NCI-H1092 treated with DMSO at 0.1 percent for 48 hours (cell line): ENCODE measurements around the gene WIPF1.

Experiments
- DNase-seq: peaks from one replicate; lab custom pipeline; 2025; lab: John Stamatoyannopoulos, UW

Gene WIPF1

DNA sequence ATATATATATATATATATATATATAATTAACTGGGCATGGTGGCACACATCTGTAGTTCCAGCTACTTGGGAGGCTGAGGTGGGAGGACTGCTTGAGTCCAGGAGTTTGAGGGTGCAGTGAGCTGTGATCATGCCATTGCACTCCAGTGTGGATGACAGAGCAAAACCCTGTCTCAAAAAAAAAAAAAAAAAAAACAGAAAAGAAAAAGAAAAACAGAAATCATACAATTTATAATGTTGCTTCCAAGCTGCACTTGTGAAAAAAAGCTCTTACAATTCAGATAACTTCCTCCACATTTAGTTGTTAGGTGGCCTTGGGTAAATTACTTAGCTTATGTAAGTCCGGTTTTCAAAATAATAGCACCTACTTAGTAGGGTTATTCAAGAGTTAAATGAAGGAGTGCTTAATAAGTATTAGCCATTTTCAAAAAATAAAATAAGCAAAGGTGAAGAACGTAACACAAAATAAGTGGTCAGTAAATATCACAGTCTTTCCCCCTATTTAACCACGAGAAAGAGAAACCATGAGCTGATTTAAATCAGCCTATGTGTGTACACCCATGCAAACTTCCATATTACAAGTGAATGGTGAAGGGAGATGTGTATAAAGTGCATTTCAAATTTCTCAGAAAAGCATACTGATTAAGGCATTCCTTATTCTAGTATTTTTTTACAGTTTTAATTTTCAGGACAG is 2.3 kb downstream of the WIPF1 start:
- DNase-seq, result no peak

DNA sequence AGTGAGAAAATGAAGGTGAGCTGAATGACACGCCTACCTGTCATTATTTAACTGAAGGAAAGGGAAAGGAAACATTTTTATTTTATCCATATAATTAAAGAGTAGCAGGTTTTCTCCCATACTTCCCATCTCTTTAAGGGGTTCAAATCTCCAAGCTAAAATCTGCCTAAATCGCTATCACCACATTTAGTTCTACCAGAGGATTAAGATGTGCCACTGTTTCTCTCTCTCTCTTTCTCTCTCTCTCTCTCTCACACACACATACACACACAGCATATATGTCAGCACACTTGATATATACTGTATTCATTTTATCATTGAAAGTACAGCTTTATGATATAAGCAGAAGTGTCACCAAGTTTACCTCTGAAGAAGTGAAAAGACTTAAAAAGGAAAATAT is 3.1 kb downstream of the WIPF1 start:
- no peak for DNase-seq

DNA sequence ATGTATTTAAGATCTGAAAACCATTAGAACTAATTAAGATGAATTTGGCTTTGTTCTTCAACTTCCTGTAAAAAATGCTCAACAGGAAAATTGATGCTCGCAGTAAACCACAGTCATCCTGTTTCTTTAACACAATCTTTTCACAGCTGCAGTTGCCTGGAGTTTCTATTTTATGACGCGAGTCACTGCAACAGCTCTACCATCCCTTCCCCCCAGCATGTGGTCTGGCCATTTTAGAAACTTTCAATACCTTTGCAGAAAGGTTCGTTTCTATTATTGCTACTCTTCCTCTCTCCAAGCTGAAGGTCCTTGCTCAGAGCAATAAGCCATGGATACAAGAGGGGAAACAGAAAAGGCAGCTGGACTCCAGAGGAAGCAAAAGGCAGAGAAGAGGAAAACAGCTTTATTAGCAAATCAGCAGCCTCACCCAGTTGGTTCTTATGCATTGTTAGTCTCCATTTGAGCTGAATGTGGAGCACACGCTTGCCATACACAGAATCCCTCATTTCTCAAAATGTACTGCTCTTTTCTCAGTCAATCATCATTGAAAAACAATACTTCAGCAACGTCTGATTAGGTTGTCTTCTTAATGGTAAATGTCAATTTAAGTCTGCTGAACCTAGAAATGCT is 3.9 kb downstream of the WIPF1 start:
- no peak for DNase-seq

DNA sequence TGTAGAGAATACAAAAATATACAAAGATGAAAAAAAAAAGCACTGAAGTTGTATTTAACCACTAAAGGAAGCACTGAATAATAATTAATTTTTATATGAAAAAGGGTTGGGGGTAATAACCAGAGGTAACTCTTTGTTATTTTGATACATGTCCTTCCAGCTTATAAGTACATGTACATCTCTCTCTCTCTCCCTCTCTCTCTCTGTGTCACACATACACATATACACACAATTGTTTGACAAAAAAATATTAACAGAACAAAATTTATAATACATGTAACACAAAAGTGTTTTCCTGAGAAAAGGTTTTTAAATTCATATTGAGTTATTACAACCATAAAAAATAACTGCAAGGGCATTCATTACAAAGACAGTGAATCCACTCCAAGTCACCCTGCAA is 4.6 kb downstream of the WIPF1 start:
- DNase-seq, result no peak

DNA sequence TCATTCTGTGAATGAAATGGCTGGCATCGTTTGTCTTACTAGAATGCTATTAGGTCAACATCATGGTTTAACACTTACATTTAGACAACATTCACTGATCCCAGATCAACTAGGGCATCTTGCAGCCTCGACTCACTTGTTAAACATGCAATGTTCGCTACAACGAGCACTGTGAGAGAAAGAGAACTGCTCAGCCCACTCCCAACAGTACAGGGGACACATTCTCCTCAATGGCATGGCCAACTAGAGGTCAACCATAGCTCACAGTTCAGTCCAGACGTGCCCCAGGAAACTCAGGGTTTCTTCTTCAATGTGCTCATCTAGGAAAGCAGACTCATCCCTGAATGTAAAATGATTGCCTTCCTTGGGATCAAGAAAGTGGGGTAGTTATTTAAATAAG is 5.9 kb downstream of the WIPF1 start:
- DNase-seq, result no peak

DNA sequence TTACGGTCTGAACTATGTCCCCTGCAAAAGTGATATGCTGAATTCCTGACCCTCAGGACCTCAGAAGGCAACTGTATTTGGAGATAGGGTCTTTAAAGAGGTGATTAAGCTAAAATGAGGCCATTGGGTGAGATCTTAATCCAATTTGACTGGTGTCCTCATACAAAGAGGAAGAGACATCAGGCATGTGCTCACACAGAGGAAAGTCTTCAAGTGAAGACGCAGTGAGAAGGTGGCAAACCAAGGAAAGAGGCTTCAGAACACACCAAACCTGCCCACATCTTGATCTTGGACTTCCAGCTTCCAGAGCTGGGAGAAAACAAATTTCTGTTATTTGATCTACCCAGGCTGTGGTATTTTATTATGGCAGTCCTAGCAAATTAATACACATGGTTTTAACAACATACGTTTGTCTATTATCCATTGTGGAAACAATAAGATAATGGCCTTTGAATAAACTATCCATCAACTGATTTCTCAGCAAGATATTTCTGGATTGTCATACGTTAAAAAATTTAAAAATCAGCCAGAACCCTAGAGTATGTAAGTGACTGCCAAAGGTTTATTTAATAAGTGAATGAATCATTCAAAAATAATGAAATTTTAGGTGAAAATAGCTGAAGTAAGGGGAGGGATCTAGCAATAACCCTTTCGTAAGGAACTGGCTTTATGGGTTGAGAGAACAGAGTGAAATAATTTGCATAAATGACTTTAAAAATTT is 6.5 kb downstream of the WIPF1 start:
- DNase-seq, result no peak

DNA sequence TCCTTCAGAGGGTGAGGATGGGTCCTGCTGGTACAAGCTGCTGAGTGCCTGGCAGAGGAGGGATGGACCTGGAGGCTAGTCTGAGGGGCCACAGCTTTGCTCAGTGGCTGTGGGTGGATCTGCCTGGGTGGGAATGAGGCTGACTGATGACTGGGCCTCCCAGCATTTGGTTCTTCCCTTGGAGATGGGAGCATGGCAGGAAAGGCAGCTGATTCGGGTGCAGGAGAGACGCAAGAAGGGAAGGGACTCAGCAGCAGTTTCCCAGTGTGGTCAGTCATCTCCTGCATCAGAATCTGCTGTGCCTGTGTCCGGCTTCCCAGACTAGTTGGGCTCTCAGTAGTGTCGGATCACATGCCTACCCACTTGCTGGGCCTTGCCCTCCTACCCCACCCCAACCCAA is 7.3 kb downstream of the WIPF1 start:
- no peak for DNase-seq

DNA sequence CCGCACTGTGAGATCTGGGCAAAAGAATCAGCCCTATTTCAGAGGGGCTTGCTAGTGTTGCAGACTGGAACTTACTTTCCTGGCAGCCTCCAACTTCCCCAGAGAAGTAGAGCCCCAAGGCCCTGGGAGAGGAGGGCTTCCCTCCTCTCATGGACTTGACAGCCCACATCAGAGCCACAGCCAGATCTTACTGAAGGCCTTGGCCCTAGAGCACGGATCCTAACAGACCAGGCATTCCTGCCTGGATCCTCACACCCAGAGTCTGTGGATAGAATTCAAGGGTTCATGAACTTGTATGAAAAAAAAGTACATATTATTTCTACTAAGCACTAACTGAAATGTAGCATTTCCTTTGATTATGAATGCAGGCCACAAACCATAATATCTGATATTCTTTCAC is 8.3 kb downstream of the WIPF1 start:
- no peak for DNase-seq

DNA sequence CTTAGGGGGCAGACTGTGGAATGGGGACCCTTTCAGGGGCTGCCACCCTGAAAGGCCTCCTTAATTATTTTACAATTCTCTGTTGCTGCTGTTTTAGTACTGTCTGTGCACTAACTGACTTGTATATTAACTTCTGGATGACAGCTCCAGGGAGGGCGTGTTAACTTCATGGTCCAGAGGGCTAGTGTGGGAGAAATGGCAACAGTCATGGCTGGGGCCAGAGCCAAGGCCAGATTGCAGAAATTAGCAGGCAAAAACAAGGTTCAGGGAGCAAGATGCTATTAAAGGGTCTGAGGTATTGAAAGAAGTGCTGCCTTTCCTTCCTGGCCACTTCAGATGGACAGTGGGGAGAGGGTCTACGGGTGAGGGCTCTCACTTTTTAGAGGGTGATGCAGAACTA is 9.1 kb downstream of the WIPF1 start:
- no peak for DNase-seq

DNA sequence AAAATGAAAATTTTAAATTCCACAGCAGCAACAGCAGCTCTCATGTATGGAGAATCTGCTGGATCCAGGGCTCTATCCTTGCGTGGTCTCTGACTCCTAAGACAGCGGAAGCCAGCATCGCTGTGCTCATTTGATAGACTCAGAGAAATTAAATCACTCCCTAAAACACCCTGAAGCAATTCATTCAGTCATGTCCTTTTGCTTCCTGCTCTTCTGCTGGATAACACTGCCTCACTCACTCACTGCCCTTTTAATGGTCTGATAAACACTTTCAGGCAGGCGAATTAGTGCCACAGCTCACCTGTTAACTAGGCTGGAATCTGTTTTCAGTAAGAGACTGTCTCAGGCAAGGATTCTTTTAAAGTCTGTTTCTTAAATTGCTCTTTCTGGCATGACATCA is 10.0 kb downstream of the WIPF1 start:
- no peak for DNase-seq

DNA sequence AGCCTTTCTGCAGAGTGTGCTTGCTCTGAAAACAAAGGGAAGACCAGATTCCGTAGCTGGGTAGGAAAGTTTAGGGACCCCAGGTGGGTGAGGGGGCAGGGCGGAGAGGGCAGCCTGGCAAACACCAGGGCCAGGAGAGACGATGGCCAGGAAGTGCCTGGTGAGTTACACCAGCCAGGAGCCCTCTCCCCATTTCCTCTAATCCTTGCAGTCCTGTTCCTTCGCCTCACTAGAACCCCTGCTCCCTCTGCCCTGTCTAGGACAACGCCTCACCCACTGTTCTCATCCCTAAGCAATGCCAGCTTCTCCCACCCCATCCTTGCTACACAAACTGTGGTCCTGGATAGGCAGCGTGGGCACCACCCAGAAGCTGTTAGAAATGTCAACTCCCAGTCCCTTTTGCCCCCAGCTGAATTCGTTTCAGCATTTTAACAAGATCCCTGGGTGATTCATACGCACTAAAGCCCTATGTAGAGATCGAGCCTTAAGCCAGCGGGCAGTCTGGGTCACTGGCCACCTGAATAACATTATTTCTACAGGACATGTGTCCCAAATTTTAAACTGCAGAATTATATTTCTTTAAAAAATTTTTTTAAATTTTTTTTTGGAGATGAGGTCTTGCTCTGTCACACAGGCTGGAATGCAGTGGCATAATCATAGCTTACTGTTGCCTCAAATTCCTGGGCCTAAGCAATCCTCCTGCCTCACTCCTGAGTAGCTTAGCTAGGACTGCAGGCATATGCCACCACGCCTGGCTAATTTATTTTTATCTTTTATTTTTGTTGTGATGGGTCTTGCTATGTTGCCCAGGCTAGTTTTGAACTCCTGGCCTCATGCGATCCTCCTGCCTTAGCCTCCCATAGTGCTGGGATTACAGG is 10.9 kb downstream of the WIPF1 start:
- DNase-seq, result no peak

DNA sequence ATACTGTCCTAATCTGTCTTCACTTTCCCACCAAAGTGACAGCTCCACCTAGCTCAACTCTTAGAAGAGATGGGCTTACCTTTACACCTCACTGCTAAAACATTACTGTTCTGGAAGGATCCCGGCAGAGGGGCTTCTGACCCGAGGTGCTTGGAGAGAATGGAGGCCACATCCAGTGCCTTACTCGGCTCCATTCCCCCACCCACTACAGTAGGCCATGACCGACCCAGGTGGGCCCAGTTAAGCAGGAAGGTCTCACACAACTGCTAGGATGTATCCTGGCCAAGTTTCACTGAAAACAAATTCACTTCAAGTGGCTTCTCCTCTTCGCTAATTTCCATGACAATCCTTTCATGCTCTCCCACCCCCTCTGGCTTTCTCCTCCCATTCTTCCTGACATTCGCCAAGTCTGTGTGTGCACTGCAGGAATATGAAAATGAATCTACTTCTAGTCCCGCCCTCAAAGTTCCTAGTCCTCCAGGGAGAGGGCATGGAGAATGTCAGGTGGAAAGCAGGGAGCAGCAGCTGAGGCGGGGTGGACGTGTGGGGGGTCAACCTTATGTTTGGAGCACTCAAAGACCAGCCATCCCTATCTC is 11.8 kb downstream of the WIPF1 start:
- DNase-seq, result no peak

DNA sequence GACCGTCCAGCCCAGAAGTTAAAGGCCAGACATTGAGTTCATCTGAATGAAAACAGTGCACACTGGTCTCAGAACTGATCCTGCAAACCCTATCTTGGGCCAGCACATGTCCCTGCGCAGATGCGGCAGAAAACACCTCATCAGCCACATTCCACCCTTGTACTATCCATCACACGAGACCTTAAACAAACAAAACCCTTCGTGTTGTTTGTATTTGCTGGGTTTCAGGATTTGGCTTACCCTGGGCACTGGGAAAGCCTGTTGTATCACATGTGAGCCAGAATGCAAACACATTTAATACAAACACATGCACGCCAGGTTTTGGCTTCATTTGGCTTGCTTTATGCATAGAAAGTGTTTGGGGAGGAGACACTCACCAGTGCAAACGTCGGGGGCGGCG is 12.5 kb downstream of the WIPF1 start:
- DNase-seq, result peak; percentile 29

DNA sequence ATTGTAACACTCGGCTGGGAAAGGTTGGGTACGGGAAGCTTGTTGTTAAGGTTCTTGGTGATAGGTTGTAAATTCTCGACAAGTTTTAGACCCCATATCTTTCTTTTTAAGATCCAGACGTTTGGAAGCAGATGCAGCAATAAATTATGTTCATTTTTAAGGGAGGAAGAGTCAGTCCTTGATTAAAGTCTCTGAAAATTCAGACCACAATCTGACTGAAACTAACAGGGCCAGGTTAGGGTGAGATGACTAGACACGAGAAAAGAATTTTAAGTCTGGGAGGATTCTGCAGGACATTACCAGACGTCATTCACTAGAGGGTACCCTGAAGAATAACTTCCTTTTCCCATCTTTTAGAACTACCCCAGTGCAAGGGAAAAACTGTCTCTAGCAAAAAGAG is 16.1 kb downstream of the WIPF1 start:
- no peak for DNase-seq

DNA sequence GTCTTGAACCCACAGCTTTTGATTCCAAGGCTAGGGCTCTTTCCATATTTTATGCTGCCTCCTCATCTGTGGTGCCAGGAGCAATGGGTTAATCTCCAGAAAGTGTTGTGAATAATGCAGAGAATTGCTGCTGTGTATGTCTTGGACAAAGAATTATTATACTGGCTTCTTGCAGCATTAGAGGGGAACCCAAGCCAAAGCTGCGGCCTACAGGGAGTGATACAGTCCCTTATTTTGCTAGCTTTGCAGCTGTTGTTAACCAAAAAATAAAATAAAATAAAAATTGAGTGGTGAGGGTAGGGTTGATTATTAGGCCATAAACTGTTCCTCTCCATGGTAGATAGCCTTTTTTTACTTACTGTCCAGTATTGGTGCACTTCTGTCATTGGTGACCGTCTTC is 16.7 kb downstream of the WIPF1 start:
- DNase-seq, result no peak

DNA sequence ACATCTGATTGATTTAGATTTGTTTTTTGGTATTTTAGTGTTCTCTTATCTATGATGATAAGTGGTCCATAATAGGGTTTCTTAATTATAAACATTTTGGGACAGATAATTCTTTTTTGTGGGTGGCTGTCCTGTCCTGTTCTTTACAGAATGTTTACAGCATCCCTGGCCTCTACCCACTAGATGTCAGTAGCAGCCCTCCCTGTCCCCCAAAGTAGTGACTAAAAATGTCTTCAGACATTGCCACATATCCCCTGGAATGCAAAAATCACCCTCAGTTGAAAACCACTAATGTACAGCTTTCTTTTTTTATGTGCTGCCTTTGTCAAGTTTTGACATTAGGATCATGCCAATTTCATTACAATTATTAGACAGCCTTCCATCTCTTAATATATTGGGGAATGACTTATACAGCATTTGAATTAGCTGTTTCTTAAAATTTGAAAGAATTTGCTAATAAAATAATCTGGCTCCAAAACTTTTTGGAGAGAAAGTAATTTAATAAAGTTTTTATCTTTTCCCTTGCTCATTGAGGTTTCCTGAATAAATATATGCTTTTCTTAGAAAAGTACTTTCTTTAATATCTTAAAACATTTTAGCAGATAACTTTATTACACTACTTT is 19.5 kb downstream of the WIPF1 start:
- DNase-seq, result no peak

DNA sequence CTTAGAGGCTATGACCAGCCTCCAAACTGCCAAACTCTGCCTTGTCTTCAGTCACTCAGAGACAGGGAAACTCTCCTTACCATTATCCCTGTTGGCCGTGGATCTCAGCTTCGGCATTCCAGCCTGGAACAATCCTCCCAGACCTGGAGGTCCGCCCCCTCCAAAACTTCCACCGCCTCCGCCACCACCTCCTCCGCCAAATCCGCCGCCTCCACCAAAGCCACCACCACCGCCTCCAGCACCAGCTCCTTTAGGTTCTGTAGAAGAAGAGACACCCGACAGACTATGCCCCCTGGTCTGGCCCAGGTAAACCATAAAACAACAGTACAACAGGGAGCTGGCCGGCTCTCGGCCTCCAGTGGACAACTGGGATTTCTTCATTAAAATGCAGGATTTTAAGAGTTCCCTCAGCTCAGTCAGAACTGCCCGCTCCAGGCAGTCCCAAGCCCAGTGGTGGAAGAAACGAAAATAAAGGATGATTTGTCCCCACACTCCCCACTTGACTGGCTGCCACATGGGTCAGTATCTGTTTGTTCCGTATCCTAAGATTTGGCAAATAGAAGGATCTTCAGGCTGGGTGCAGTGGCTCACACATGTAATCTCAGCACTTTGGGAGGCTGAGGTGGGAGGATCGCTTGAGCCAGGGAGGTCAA is 22.4 kb downstream of the WIPF1 start:
- no peak for DNase-seq

DNA sequence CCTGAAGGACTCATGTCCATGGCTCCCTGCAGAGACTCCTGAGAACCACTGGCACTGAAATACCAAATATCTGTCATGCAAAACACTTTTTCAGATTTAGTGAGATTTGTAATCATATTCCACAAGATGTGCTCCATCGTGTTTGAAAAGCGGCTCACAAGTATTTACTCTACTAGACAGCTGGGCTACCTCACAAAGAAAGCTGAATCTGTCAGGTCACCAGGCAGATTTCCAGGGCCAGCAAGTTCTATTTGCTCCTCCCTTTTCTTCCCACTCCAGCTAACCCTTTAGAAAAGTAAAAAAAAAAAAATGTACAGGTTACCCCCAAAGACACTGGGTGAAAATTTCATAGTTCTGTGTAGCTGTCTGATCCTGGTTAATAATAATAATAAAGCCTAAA is 22.9 kb downstream of the WIPF1 start:
- DNase-seq, result peak; percentile 78

DNA sequence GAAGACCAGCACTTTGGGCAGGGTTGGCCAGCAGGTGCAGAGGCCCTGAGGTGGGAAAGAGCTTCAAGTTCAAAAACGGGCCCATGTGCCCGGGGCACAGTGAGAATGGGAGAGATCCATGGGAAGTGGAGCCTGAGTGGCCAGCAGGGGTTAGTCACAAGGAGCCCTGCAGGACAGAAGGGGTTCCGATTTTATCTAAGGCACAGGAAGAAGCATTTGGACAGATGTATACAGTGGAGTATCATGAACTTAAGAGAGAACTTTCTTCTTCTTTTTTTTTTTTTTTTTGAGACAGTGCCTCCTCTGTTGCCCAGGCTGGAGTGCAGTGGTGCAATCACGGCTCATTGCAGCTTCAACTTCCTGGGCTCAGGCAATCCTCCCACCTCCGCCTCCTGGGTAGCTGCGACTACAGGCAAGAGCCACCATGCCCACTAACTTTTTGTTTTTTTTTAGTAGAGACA is 24.0 kb downstream of the WIPF1 start:
- no peak for DNase-seq

DNA sequence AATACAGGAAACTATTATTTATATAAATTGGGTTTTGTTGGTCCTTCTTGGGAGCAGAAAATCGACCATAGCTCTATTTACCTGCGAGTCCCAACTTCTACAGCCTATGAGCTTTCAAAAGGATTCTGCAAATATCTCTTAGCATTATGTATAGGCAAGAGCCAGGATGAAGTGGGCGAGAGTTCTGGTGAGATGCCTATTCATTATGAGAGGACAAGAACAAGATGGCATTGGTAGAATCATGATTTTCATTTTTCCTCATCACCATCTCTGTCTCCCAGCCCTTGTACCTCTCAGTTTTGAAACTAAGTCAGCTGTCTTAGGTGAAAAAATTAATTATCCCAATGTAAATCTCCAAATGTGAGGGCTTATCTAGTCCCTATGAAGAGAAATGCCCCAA is 25.0 kb downstream of the WIPF1 start:
- no peak for DNase-seq
